Smooth muscle cell (in vitro differentiated cells): ENCODE results near the gene ECE1. TPM values are rescaled to one million over a fixed set of nuclear protein-coding genes. Genes with fewer than 3 reads are reported as not detected.
"Not testable (repeated sequence)": the region's sequence is repeated elsewhere in the genome, so short reads cannot be mapped to it uniquely, and the experiment has no call there.

Experiments used
- DNase-seq: peaks from one replicate; lab custom pipeline; 2025; ENCODE audit not compliant: unreplicated experiment; lab: John Stamatoyannopoulos, UW
- H2AFZ ChIP-seq: fragments of 200-600 bp; sonication (generic); 2 replicates; pipeline ENCODE4 v1.6.0; 2016; ENCODE audit warnings: antibody characterized with exemption, low read depth, mild to moderate bottlenecking
- H3F3A ChIP-seq: fragments of 200-600 bp; sonication (generic); 2 replicates; pipeline ENCODE4 v1.6.0; 2017; ENCODE audit warnings: antibody characterized with exemption, low read depth
- H3K27ac ChIP-seq: fragments of 200-600 bp; sonication (generic); 2 replicates; pipeline ENCODE4 v1.5.1; 2016; ENCODE audit warnings: low read depth, mild to moderate bottlenecking
- H3K27me3 ChIP-seq: fragments of 200-600 bp; sonication (generic); 2 replicates; pipeline ENCODE4 v1.6.1; 2016; ENCODE audit warnings: low read depth, mild to moderate bottlenecking
- H3K36me3 ChIP-seq: fragments of 200-600 bp; sonication (generic); 2 replicates; pipeline ENCODE4 v1.5.1; 2016; ENCODE audit warnings: low read depth
- H3K4me1 ChIP-seq: fragments of 200-600 bp; sonication (generic); 2 replicates; pipeline ENCODE4 v1.5.1; 2016; ENCODE audit warnings: low read depth
- H3K4me2 ChIP-seq: fragments of 200-600 bp; sonication (generic); 2 replicates; pipeline ENCODE4 v1.6.0; 2016; ENCODE audit warnings: mild to moderate bottlenecking
- H3K4me3 ChIP-seq: fragments of 200-600 bp; sonication (generic); 2 replicates; pipeline ENCODE4 v1.5.1; 2016; ENCODE audit warnings: mild to moderate bottlenecking
- H3K79me2 ChIP-seq: fragments of 200-600 bp; sonication (generic); 2 replicates; pipeline ENCODE4 v1.6.0; 2016; ENCODE audit warnings: low read depth, mild to moderate bottlenecking
- H3K9ac ChIP-seq: fragments of 200-600 bp; sonication (generic); 2 replicates; pipeline ENCODE4 v1.6.0; 2016; ENCODE audit warnings: low read depth
- H3K9me3 ChIP-seq: fragments of 200-600 bp; sonication (generic); replicated peaks from 2 replicates; pipeline ENCODE4 v1.5.1; 2016; ENCODE audit warnings: low read depth
- H4K20me1 ChIP-seq: fragments of 200-600 bp; sonication (generic); 2 replicates; pipeline ENCODE4 v1.6.0; 2016; ENCODE audit warnings: low read depth
- CTCF ChIP-seq: fragments of 200-600 bp; sonication (generic); IDR thresholded peaks from 2 replicates; pipeline ENCODE4 v1.5.1; 2017; ENCODE audit warnings: borderline replicate concordance, mild to moderate bottlenecking, antibody characterized with exemption; ENCODE audit not compliant: insufficient read depth, poor library complexity, severe bottlenecking
- WGBS: methylation state at CpG from one replicate; pipeline ENCODE4 v1.1.7; 2016; ENCODE audit warnings: low lambda C conversion rate; 5-methylcytosine and 5-hydroxymethylcytosine counted together
- polyA plus RNA-seq: library from polyadenylated mRNA; unstranded; fragments of >200 nt; fragmentation: Nextera tagmentation; extraction: Ambion mirVana; gene quantifications from 2 replicates; pipeline ENCODE4 v1.2.1, GENCODE V29; 2016
- total RNA-seq: library from RNA; depleted of rRNA; stranded (reverse); fragments of >200 nt; gene quantifications from 2 replicates; pipeline ENCODE4 v1.2.3, GENCODE V29; 2014

Gene ECE1
- total and polyA plus RNA-seq, 2 experiments from 2014 or later: 108 to 129 TPM

GRCh38 chr1:21192871-21193270, 97.4 kb downstream of the ECE1 start:
- H3K27me3 ChIP-seq: peaks cover 38% of the 10 kb centered on the region
- H3K9ac ChIP-seq: no peak overlapping the region
- no peak for TF ChIP-seq CTCF
- H2AFZ ChIP-seq: no peak overlapping the region
- H3K4me3 ChIP-seq: no peak overlapping the region
- H3K79me2 ChIP-seq: no peaks in the 10 kb centered on the region
- H3K9me3 ChIP-seq: no peaks in the 10 kb centered on the region
- no peaks in the 10 kb centered on the region for H3K36me3 ChIP-seq
- no peak overlapping the region for H3K27ac ChIP-seq
- no peak for DNase-seq
- H3F3A ChIP-seq: no peaks in the 10 kb centered on the region
- H3K4me2 ChIP-seq: no peak overlapping the region
- no peaks in the 10 kb centered on the region for H3K4me1 ChIP-seq
- H4K20me1 ChIP-seq: no peaks in the 10 kb centered on the region
- WGBS: 89% methylated on average over 4 of the region's 4 CpGs

- Histone ChIP-seq H3K9ac (no peak overlapping the region), H3K9me3 (no peaks in the 10 kb centered on the region), H4K20me1 (no peaks in the 10 kb centered on the region), H3K27ac (no peak overlapping the region), H3F3A (no peaks in the 10 kb centered on the region), H3K4me2 (no peak overlapping the region), H3K36me3 (no peaks in the 10 kb centered on the region), H3K79me2 (no peaks in the 10 kb centered on the region), H2AFZ (no peak overlapping the region), H3K27me3 (peaks cover 38% of the 10 kb centered on the region), H3K4me3 (no peak overlapping the region), H3K4me1 (no peaks in the 10 kb centered on the region)
- no peak for DNase-seq
- no peak for TF ChIP-seq CTCF
- WGBS: 73% methylated on average over 5 of the region's 5 CpGs
Observed at GRCh38 chr1:21192284-21192683, 98.0 kb downstream of the ECE1 start.

- not testable (repeated sequence) for H3K4me3 ChIP-seq, H3K4me1 ChIP-seq, H2AFZ ChIP-seq, H3K79me2 ChIP-seq, H3K9ac ChIP-seq, H4K20me1 ChIP-seq, H3K4me2 ChIP-seq, DNase-seq, H3K36me3 ChIP-seq, H3K27ac ChIP-seq, H3K9me3 ChIP-seq, H3F3A ChIP-seq
- 84% methylated on average over 2 of the region's 2 CpGs for WGBS
- peaks cover 38% of the 10 kb centered on the region for H3K27me3 ChIP-seq
Observed at GRCh38 chr1:21190771-21191170, 99.5 kb downstream of the ECE1 start.

- no peak for TF ChIP-seq CTCF
- H3K27ac ChIP-seq: no peak overlapping the region
- H3K4me3 ChIP-seq: no peak overlapping the region
- no peaks in the 10 kb centered on the region for H3F3A ChIP-seq
- no peaks in the 10 kb centered on the region for H3K4me1 ChIP-seq
- DNase-seq: no peak
- no peaks in the 10 kb centered on the region for H3K9me3 ChIP-seq
- H3K4me2 ChIP-seq: no peak overlapping the region
- peaks cover 38% of the 10 kb centered on the region for H3K27me3 ChIP-seq
- H4K20me1 ChIP-seq: no peaks in the 10 kb centered on the region
- no peak overlapping the region for H3K9ac ChIP-seq
- no peaks in the 10 kb centered on the region for H3K79me2 ChIP-seq
- WGBS: 95% methylated on average over 1 of the region's 1 CpG
- no peak overlapping the region for H2AFZ ChIP-seq
- no peaks in the 10 kb centered on the region for H3K36me3 ChIP-seq
Observed at GRCh38 chr1:21189906-21190500, 100.3 kb downstream of the ECE1 start.
